ENCODE results near the gene COL28A1.

Gene COL28A1

DNA sequence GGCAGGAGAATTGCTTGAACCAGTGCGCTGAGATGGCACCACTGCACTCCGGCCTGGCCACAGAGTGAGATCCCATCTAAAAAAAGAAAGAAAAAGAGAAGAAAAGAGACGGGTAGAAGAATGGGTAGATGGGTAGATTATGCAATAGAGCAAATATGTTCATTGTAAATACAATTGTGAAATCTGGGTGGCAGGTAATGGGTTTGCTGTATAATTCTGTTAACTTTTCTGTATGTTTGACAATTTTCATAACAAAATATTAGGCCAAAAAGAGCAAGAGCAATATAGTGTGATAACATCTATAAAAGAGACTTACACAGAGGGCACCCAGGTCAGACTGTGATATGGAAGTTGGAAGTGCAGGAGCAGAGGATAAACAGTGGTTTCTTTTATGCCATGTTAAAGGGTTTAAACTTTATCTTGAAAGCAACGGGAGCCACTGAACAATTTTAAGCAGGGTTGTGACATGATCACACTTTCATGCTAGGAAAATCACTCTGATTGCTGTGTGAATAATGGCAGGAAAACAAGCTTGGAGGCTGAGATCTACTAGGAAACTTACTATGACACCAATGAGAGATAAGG, 6.7 kb upstream of the COL28A1 start:
- CTCF ChIA-PET = interaction anchor here (0.6 to 3.6 kb wide), 9 partner anchors 9 to 445 kb away, joined by 3 to 24 read pairs (median 3); no protein-coding TSS in a partner anchor
- TF ChIP-seq CTCF (IDR thresholded peaks at IDR 0.05; ENCODE audit: control extremely low read depth, extremely low read depth, low read depth, missing control alignments) = no peak
- DNase-seq (ENCODE audit: extremely low spot score) = no peak
- POLR2A ChIA-PET = no interaction called here

GRCh38 chr7:7539711-7540110, 4.0 kb upstream of the COL28A1 start:
- ChIA-PET POLR2A (no interaction called here), CTCF (interaction anchor here (1.1 kb wide), 1 partner anchor 436 kb away, joined by 6 read pairs; no protein-coding TSS in a partner anchor)
- no peak for DNase-seq (ENCODE audit: extremely low spot score)
- TF ChIP-seq CTCF (IDR thresholded peaks at IDR 0.05; ENCODE audit: control extremely low read depth, extremely low read depth, low read depth, missing control alignments) = no peak

- POLR2A ChIA-PET = no interaction called here
- DNase-seq (ENCODE audit: extremely low spot score) = no peak
- TF ChIP-seq CTCF (IDR thresholded peaks at IDR 0.05; ENCODE audit: control extremely low read depth, extremely low read depth, low read depth, missing control alignments) = no peak
- CTCF ChIA-PET = interaction anchor here (1.1 kb wide), 1 partner anchor 436 kb away, joined by 6 read pairs; no protein-coding TSS in a partner anchor
Measured at GRCh38 chr7:7539152-7539551, 3.5 kb upstream of the COL28A1 start.

DNA sequence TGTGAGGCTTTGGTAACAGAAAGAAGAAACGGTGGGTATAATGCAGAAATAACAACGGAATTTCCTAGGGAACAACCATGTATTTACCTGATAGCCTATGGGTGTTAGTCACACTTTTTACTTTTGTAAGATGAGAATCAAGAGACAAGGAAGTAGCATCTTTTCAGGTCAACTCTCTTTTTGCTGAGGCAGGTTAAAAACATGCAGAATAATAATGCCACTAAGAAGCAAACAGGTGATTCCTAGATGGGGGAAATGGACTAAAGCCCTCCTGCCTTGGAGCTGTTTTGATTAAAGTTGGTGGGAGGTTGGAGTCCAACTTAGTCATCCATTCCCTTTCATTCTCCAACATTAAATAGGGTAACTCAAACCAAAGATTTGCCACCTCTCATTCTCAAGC, 2.0 kb upstream of the COL28A1 start:
- TF ChIP-seq CTCF (IDR thresholded peaks at IDR 0.05; ENCODE audit: control extremely low read depth, extremely low read depth, low read depth, missing control alignments) = no peak
- POLR2A ChIA-PET = no interaction called here
- CTCF ChIA-PET = no interaction called here
- no peak for DNase-seq (ENCODE audit: extremely low spot score)

GRCh38 chr7:7536396-7537019, 835 bp upstream of the COL28A1 start:
- no peak for TF ChIP-seq CTCF (IDR thresholded peaks at IDR 0.05; ENCODE audit: control extremely low read depth, extremely low read depth, low read depth, missing control alignments)
- no peak for DNase-seq (ENCODE audit: extremely low spot score)
- ChIA-PET CTCF (interaction anchor here (1.6 kb wide), 1 partner anchor 433 kb away, joined by 3 read pairs; no protein-coding TSS in a partner anchor), POLR2A (no interaction called here)

DNA sequence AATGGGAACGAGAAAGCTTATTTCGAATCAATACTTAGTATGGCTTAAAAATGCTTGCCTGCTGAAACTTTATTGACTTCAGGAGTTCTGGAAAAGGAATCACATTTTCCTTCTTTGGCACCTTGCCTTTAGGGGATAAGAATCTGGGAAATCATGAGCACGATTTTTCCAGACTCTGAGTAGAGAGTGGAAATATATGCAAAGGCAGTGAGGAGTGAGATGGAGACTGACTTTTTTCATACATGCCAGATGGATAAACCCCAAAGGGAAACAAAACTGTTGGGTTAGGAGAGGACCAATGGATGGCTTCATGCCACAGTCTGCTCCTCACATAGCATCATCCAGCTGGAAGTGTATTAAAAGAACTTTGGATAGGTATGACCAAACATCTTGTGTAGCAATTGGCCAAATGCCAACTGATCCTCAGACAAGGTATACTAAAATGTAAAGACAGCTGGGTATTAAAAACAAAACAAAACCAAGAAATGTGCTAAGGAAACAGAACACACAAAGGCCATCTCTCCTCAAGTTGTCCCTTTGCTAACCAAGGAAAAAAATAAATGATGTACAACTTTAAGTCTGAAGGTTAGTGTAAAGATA, 1.7 kb downstream of the COL28A1 start:
- ChIA-PET POLR2A (no interaction called here), CTCF (no interaction called here)
- no peak for DNase-seq (ENCODE audit: extremely low spot score)
- no peak for TF ChIP-seq CTCF (IDR thresholded peaks at IDR 0.05; ENCODE audit: control extremely low read depth, extremely low read depth, low read depth, missing control alignments)

Measured in GM10248 (cell line).